T-helper 2 cell treated with Interferon-gamma antibody and Interleukin-4, amounts not matched to agents 5 μg/mL and 100 μg/mL, for 36 hours (primary cell): Measurements from ENCODE around the gene FKBP2.
A peak's percentile ranks its signal among the peaks of the same experiment; 100 is the strongest.

ENCODE experiments used
- DNase-seq: peaks from one replicate; pipeline ENCODE4 v3.0.0; 2021; ENCODE audit warnings: low spot score
- H3K27ac Mint-ChIP-seq: one replicate; pipeline ENCODE4 v1.8.0; 2021; ENCODE audit warnings: mild to moderate bottlenecking, mixed read lengths
- H3K27me3 Mint-ChIP-seq: one replicate; pipeline ENCODE4 v1.8.0; 2021; ENCODE audit warnings: low read depth, mixed read lengths
- H3K36me3 Mint-ChIP-seq: one replicate; pipeline ENCODE4 v1.8.0; 2021; ENCODE audit warnings: low read depth, mixed read lengths
- H3K4me1 Mint-ChIP-seq: one replicate; pipeline ENCODE4 v1.8.0; 2021; ENCODE audit warnings: low read depth, mixed read lengths
- H3K4me3 Mint-ChIP-seq: one replicate; pipeline ENCODE4 v1.8.0; 2022; ENCODE audit warnings: mild to moderate bottlenecking, moderate library complexity, mixed read lengths
- H3K9me3 Mint-ChIP-seq: one replicate; pipeline ENCODE4 v1.8.0; 2021; ENCODE audit warnings: mixed read lengths

Gene FKBP2

DNA sequence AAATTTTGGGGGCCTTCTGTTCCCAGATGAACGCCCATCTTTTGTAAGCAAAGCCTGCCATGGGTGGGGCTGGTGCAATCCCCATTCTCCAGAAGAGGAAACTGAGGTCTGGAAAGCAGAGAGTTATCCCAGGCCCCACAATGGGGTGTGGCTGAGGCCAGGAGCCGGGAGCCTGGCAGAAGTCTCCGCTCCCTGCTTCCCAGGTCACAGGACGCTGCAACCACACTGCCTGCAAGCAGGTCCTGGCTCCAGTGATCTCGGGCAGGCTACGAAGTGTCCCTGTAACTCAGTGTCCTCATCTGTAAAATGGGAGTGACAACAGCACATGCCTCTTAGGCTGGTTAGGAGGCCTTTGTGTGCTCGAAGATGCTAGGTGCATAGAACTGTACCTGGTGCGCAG is 12.1 kb downstream of the FKBP2 start:
- Mint-ChIP-seq H3K4me3 (peak overlapping the region; percentile 24), H3K27me3 (no peaks in the 10 kb centered on the region), H3K27ac (no peak overlapping the region)

GRCh38 chr11:64253481-64253880 is 12.6 kb downstream of the FKBP2 start:
- no peak for DNase-seq
- Mint-ChIP-seq H3K4me1 (peaks cover 18% of the 10 kb centered on the region), H3K36me3 (peaks cover under 1% of the 10 kb centered on the region), H3K9me3 (no peaks in the 10 kb centered on the region), H3K27ac (no peak overlapping the region), H3K27me3 (no peaks in the 10 kb centered on the region), H3K4me3 (peak overlapping the region; percentile 15)

More for the DNA sequence above, 12.1 kb downstream of the FKBP2 start:
- Mint-ChIP-seq H3K9me3 (no peaks in the 10 kb centered on the region), H3K4me1 (peaks cover 19% of the 10 kb centered on the region), H3K36me3 (no peaks in the 10 kb centered on the region)
- no peak for DNase-seq

DNA sequence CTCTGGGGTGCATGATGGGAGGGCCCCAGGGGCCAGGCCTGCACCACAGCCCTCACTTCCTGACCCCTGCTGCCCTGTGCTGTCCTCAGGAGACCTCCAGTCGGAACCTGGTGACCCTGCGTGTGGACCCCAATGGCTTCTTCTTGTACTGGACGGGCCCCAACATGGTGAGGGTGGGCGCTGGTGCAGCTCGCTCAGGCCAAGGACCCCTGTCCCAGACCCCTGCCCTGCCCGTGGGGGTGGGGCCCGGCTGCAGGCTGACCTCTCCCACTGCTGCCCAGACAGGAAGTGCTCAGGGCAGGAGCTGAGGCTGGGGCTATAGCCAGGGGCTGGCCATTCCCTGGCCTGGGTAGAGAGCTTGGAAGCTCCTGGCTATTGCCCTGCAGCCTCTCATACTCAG is 13.4 kb downstream of the FKBP2 start:
- H3K9me3 Mint-ChIP-seq = no peaks in the 10 kb centered on the region
- peaks cover 18% of the 10 kb centered on the region for H3K4me1 Mint-ChIP-seq
- no peaks in the 10 kb centered on the region for H3K27me3 Mint-ChIP-seq
- H3K27ac Mint-ChIP-seq = no peak overlapping the region
- H3K4me3 Mint-ChIP-seq = no peak overlapping the region
- peaks cover 5% of the 10 kb centered on the region for H3K36me3 Mint-ChIP-seq
- DNase-seq = no peak

DNA sequence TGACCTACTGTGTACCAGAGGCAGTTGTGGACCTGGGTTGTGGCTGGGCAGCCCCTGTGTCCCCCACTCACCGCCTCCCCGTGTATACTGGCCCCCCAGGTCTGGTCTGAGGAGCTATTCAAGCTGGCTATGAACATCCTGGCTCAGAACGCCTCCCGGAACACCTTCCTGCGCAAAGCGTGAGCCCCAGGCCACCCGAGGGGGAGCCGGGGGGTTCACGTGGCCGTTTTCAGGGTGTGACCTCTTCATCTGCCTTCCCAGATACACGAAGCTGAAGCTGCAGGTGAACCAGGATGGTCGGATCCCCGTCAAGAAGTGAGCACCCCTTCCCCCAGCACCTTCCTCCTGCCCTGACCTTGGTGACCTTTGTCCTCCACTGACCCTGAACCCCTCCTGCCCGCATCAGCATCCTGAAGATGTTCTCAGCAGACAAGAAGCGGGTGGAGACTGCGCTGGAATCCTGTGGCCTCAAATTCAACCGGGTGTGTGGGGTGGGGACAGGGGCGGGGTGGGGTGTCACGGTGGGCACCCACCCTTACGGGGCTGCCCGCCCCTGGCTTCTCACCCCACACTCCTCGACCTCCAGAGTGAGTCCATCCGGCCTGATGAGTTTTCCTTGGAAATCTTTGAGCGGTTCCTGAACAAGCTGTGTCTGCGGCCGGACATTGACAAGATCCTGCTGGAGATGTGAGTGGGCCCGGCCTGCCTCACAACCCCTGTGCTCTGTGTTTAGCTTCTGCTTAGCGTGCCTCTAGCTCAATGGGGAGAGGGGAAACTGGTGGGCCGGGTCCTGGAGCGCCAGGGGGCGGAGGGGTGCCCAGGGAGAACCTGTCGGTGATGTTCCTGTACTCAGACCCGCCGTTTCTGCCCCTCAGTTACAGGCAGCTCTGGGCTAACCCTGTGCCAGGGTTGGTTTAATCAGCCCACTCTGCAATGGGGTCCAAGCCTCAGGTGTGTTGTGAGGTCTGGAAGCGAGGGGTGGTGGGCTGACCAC is 14.5 kb downstream of the FKBP2 start:
- H3K9me3 Mint-ChIP-seq = no peaks in the 10 kb centered on the region
- peaks cover 14% of the 10 kb centered on the region for H3K36me3 Mint-ChIP-seq
- no peak overlapping the region for H3K27ac Mint-ChIP-seq
- H3K4me1 Mint-ChIP-seq = peaks cover 13% of the 10 kb centered on the region
- no peak overlapping the region for H3K4me3 Mint-ChIP-seq
- H3K27me3 Mint-ChIP-seq = no peaks in the 10 kb centered on the region
- DNase-seq = no peak

DNA sequence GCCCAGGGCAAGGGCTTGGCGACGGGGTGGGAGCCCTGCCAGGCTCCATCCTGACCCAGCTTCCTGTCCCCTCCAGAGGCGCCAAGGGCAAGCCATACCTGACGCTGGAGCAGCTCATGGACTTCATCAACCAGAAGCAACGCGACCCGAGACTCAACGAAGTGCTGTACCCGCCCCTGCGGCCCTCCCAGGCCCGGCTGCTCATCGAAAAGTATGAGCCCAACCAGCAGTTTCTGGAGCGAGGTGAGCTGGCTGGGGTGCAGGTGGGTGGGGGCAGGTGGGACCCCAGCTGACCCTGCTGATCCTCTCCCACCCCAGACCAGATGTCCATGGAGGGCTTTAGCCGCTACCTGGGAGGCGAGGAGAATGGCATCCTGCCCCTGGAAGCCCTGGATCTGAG is 15.4 kb downstream of the FKBP2 start:
- H3K4me3 Mint-ChIP-seq = no peak overlapping the region
- H3K4me1 Mint-ChIP-seq = peaks cover 11% of the 10 kb centered on the region
- no peaks in the 10 kb centered on the region for H3K9me3 Mint-ChIP-seq
- peaks cover 14% of the 10 kb centered on the region for H3K36me3 Mint-ChIP-seq
- no peaks in the 10 kb centered on the region for H3K27me3 Mint-ChIP-seq
- H3K27ac Mint-ChIP-seq = no peak overlapping the region
- DNase-seq = no peak

- Mint-ChIP-seq H3K27ac (no peak overlapping the region), H3K4me1 (peaks cover 3% of the 10 kb centered on the region), H3K9me3 (no peaks in the 10 kb centered on the region), H3K4me3 (no peak overlapping the region), H3K36me3 (peaks cover 19% of the 10 kb centered on the region), H3K27me3 (no peaks in the 10 kb centered on the region)
- DNase-seq = no peak
Measured at GRCh38 chr11:64258356-64258755, 17.5 kb downstream of the FKBP2 start.

GRCh38 chr11:64258946-64259532 is 18.1 kb downstream of the FKBP2 start:
- H3K36me3 Mint-ChIP-seq = peaks cover 19% of the 10 kb centered on the region
- H3K4me3 Mint-ChIP-seq = no peak overlapping the region
- H3K27me3 Mint-ChIP-seq = no peaks in the 10 kb centered on the region
- H3K27ac Mint-ChIP-seq = no peak overlapping the region
- DNase-seq = no peak
- H3K4me1 Mint-ChIP-seq = peaks cover 2% of the 10 kb centered on the region
- H3K9me3 Mint-ChIP-seq = no peaks in the 10 kb centered on the region

- no peak overlapping the region for H3K27ac Mint-ChIP-seq
- H3K36me3 Mint-ChIP-seq = peaks cover 19% of the 10 kb centered on the region
- DNase-seq = no peak
- no peak overlapping the region for H3K4me3 Mint-ChIP-seq
- H3K27me3 Mint-ChIP-seq = no peaks in the 10 kb centered on the region
- no peaks in the 10 kb centered on the region for H3K9me3 Mint-ChIP-seq
- H3K4me1 Mint-ChIP-seq = peaks cover 2% of the 10 kb centered on the region
Measured at GRCh38 chr11:64259533-64260067, 18.7 kb downstream of the FKBP2 start.

DNA sequence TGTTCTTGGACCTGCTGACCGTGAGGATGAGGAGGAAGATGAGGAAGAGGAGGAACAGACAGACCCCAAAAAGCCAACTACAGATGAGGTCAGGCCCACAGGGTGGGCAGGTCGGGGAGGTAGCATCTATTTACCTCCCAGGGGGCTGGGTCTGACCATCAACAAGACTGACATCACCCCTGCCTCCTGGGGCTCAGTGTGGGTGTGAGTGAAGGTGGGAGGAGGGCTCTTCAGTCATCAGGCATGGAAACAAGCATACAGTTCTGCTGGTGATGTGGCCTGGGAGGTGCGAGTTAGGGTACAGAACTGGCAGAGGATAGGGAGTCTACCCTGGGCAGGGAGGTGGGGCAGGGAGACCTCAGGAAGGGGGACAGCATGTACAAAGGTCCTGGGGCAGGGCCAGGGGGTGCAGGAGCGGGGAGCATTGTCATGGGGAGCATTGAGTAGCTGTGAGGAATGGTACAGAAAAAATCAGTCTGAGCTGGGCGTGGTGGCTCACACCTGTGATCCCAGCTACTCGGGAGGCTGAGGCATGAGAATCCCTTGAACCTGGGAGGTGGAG is 19.3 kb downstream of the FKBP2 start:
- Mint-ChIP-seq H3K27ac (no peak overlapping the region), H3K9me3 (no peaks in the 10 kb centered on the region), H3K27me3 (no peaks in the 10 kb centered on the region), H3K4me3 (no peak overlapping the region), H3K4me1 (peaks cover 2% of the 10 kb centered on the region), H3K36me3 (peaks cover 19% of the 10 kb centered on the region)
- DNase-seq = no peak

GRCh38 chr11:64261556-64262080 is 20.7 kb downstream of the FKBP2 start:
- peaks cover 21% of the 10 kb centered on the region for H3K36me3 Mint-ChIP-seq
- DNase-seq = no peak
- H3K9me3 Mint-ChIP-seq = no peaks in the 10 kb centered on the region
- H3K27ac Mint-ChIP-seq = no peak overlapping the region
- no peak overlapping the region for H3K4me3 Mint-ChIP-seq
- H3K27me3 Mint-ChIP-seq = no peaks in the 10 kb centered on the region
- peaks cover 2% of the 10 kb centered on the region for H3K4me1 Mint-ChIP-seq

DNA sequence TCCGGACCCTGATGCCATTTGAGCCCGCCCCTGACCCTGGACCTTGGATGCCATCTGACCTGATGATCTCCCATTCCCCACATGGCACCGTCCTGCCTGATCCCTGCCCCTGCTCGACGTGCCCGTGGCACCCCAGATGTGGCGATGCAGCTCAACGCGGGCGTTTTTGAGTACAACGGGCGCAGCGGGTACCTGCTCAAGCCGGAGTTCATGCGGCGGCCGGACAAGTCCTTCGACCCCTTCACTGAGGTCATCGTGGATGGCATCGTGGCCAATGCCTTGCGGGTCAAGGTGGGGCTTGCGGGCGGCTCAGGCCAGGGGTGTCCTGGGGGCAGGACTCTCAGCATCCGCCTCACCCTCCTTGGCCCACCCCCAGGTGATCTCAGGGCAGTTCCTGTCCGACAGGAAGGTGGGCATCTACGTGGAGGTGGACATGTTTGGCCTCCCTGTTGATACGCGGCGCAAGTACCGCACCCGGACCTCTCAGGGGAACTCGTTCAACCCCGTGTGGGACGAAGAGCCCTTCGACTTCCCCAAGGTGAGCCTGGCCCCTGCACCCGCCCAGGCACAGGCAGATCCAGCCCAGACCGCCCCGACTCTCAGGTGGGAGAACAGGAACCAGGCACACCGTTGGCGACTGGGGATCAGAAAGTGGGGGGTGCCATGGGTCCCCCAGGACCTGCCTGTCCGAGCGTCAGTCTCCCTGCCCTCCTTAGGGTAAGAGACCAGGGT is 21.5 kb downstream of the FKBP2 start:
- Mint-ChIP-seq H3K27ac (no peak overlapping the region), H3K4me3 (no peak overlapping the region), H3K4me1 (peaks cover 2% of the 10 kb centered on the region), H3K27me3 (no peaks in the 10 kb centered on the region), H3K36me3 (peaks cover 21% of the 10 kb centered on the region), H3K9me3 (no peaks in the 10 kb centered on the region)
- DNase-seq = no peak

DNA sequence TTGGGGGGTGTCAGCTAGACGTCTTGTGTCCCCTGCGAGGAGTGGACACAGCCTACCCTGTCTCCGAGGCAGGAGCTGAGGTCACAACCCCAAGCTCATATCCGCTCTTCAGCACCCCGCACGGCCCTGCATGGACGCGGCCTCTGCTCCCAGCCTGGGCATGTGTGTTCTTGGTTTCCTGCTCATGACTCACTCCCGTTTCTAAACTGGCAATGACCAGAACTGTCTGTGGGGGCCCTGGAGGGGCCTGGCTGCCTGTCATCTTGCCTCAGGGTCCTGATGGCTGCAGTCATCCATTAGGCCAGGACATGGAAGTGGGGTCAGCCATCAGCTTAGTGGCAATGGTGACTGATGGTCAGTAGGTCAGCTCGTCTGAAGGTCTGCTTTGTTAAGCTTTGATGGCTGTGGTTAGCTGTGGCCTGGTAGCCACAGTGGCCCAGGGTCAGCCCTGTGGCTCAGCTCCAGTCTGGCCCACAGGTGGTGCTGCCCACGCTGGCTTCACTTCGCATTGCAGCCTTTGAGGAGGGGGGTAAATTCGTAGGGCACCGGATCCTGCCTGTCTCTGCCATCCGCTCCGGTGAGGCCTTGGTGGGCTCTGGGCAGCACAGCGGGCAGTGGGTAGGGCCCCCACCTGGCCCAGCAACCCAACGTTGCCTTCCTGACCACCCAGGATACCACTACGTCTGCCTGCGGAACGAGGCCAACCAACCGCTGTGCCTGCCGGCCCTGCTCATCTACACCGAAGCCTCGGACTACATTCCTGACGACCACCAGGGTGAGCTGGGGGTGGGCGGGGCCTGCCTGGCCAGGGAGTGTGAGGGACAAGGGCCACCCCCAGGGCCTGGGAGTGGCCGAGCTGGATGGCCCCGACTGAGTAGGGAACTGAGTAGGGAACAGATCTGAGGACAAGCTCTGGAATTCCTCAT is 22.4 kb downstream of the FKBP2 start:
- peaks cover 9% of the 10 kb centered on the region for H3K4me1 Mint-ChIP-seq
- DNase-seq = no peak
- H3K36me3 Mint-ChIP-seq = peaks cover 21% of the 10 kb centered on the region
- no peak overlapping the region for H3K27ac Mint-ChIP-seq
- no peaks in the 10 kb centered on the region for H3K27me3 Mint-ChIP-seq
- no peak overlapping the region for H3K4me3 Mint-ChIP-seq
- H3K9me3 Mint-ChIP-seq = no peaks in the 10 kb centered on the region

GRCh38 chr11:64263947-64264317 is 23.0 kb downstream of the FKBP2 start:
- no peaks in the 10 kb centered on the region for H3K9me3 Mint-ChIP-seq
- H3K4me1 Mint-ChIP-seq = peaks cover 13% of the 10 kb centered on the region
- no peak overlapping the region for H3K4me3 Mint-ChIP-seq
- H3K27me3 Mint-ChIP-seq = no peaks in the 10 kb centered on the region
- H3K27ac Mint-ChIP-seq = no peak overlapping the region
- peaks cover 19% of the 10 kb centered on the region for H3K36me3 Mint-ChIP-seq
- no peak for DNase-seq
